Measurements from ENCODE around the gene GPSM3. TPM values are rescaled to one million over a fixed set of nuclear protein-coding genes. Genes with fewer than 3 reads are reported as not detected.

The GPSM3 gene
- total and polyA plus RNA-seq, 2 donors (not counting 3 experiments of a cell fraction or from before 2014, with no cell fraction given) = 19.5 to 21.6 TPM

DNA sequence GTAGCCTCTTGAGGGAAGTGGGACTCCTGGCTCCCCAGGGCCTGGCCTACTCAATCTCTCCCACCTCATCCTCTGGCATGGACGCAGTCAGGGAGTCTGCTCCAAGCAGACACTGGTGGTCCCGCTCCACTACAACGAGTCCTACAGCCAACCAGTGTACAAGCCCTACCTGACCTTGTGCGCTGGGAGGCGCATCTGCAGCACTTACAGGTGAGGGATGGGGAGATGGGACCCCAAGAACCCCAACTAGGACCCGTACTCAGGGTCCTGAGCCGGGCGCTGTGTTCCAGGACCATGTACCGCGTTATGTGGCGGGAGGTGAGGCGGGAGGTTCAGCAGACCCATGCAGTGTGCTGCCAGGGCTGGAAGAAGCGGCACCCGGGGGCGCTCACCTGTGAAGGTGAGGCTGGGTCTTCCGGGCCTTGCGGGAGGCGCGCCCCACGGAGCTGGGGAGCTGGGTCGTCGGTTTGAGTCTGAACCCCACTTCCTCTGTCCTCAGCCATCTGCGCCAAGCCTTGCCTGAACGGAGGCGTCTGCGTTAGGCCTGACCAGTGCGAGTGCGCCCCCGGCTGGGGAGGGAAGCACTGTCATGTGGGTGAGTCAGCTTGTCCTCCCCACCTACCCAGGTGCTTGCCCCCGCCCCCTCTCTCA lies 25.9 kb downstream of the GPSM3 start:
- intact Hi-C loops (cut with micrococcal nuclease) = no loop called here
- no peak overlapping the region for H2AFZ ChIP-seq (ENCODE audit: low read depth, low read length)
- H3K36me3 ChIP-seq (ENCODE audit: control insufficient read depth in 2 of 2, extremely low read depth in 1 of 2, insufficient read depth in 2 of 2, low read length in 2 of 2) = peaks cover 7 to 21% of the 10 kb centered on the region in 2 experiments
- no peaks in the 10 kb centered on the region for H3K79me2 ChIP-seq (ENCODE audit: control insufficient read depth, insufficient read depth, low read length)
- TF ChIP-seq GATA2 (IDR thresholded peaks at IDR 0.05; ENCODE audit: insufficient read depth, insufficient read length, low read depth, low read length) (no peak), POLR2AphosphoS5 (IDR thresholded peaks at IDR 0.05; ENCODE audit: insufficient read depth, low read depth, low read length) (no peak), JUN (IDR thresholded peaks at IDR 0.05; ENCODE audit: borderline replicate concordance, insufficient read depth, insufficient read length, low read depth) (no peak), FOS (IDR thresholded peaks at IDR 0.05; ENCODE audit: borderline replicate concordance, insufficient read depth, low read length) (no peak), MYC (IDR thresholded peaks at IDR 0.05; ENCODE audit: low read depth, low read length) (no peak), EZH2 (IDR thresholded peaks at IDR 0.05; ENCODE audit: borderline replicate concordance, low read depth, low read length, severe bottlenecking) (no peak)
- BruUV-seq (replicated peaks) = no TSS peak
- no peaks in the 10 kb centered on the region for H3K9me1 ChIP-seq (replicated peaks; ENCODE audit: control insufficient read depth, extremely low read depth, insufficient read depth, low read length)
- ChIA-PET POLR2A (no interaction called here), CTCF (no interaction called here)
- H4K20me1 ChIP-seq (replicated peaks; ENCODE audit: control insufficient read depth, extremely low read depth, insufficient read depth, low read length) = no peaks in the 10 kb centered on the region
- H3K4me3 ChIP-seq (replicated peaks in 1 of 3; ENCODE audit: insufficient read depth in 1 of 3, low read depth in 1 of 3, low read length in 3 of 3) = no peak overlapping the region
- FAIRE-seq (no peak), DNase-seq (ENCODE audit: low read depth, low spot score) (no peak)
- no peaks in the 10 kb centered on the region for H3K27me3 ChIP-seq (ENCODE audit: control insufficient read depth in 2 of 2, insufficient read depth in 2 of 2, low read length in 2 of 2)
- no peaks in the 10 kb centered on the region for H3K4me1 ChIP-seq (ENCODE audit: control insufficient read depth, extremely low read depth, insufficient read depth, low read length)
- no peak overlapping the region for H3K9ac ChIP-seq (replicated peaks; ENCODE audit: extremely low read depth, insufficient read depth, low read length)
- H3K9me3 ChIP-seq (replicated peaks; ENCODE audit: control insufficient read depth, insufficient read depth, low read length) = no peaks in the 10 kb centered on the region
- H3K27ac ChIP-seq (ENCODE audit: insufficient read depth, low read depth, low read length) = no peak overlapping the region
- H3K4me2 ChIP-seq (ENCODE audit: insufficient read depth, low read length) = no peak overlapping the region
- dilution Hi-C loops (cut with MboI; ENCODE audit: extremely low pct_ligation_motif_present, low sequenced_read_pairs) = no loop called here

DNA sequence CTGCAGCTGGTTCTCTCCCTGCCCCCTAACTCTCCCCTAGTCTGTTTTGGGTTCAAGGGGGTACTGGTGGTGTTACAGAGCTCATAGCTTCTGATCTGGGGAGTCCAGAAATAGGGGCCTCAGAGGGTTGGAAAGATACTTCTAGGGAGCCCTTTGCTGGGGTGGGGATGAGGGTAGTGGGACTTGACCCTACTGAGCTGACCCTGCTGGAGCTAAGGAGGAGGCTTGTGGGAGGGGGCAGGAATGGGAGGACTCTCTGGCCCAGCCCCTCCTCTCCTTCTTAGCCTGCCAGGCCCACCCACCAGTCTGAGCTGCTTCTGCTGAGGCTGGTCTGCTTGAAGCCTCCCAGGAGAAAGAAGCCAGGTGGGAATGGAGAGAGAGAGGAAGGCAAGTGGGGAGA lies 28.1 kb downstream of the GPSM3 start, which contains the start of gene EGFL8:
TSS of gene EGFL8 (plus strand) at position 301 of the 400 bp plus-strand sequence. CDS start 1,571 bp downstream, outside the sequence.
- Histone ChIP-seq H4K20me1 (replicated peaks; ENCODE audit: control insufficient read depth, extremely low read depth, insufficient read depth, low read length) (no peaks in the 10 kb centered on the region), H3K4me1 (ENCODE audit: control insufficient read depth, extremely low read depth, insufficient read depth, low read length) (no peaks in the 10 kb centered on the region), H2AFZ (ENCODE audit: low read depth, low read length) (no peak within 1 kb of the TSS), H3K4me3 (replicated peaks in 1 of 3; ENCODE audit: insufficient read depth in 1 of 3, low read depth in 1 of 3, low read length in 3 of 3) (no peak within 1 kb of the TSS), H3K4me2 (ENCODE audit: insufficient read depth, low read length) (no peak within 1 kb of the TSS), H3K27me3 (ENCODE audit: control insufficient read depth in 2 of 2, insufficient read depth in 2 of 2, low read length in 2 of 2) (no peaks in the 10 kb centered on the region), H3K9me1 (replicated peaks; ENCODE audit: control insufficient read depth, extremely low read depth, insufficient read depth, low read length) (no peaks in the 10 kb centered on the region), H3K9ac (replicated peaks; ENCODE audit: extremely low read depth, insufficient read depth, low read length) (no peak within 1 kb of the TSS), H3K36me3 (ENCODE audit: control insufficient read depth in 2 of 2, extremely low read depth in 1 of 2, insufficient read depth in 2 of 2, low read length in 2 of 2) (peaks cover 7 to 12% of the 10 kb centered on the region in 2 experiments), H3K79me2 (ENCODE audit: control insufficient read depth, insufficient read depth, low read length) (no peaks in the 10 kb centered on the region), H3K27ac (ENCODE audit: insufficient read depth, low read depth, low read length) (no peak within 1 kb of the TSS), H3K9me3 (replicated peaks; ENCODE audit: control insufficient read depth, insufficient read depth, low read length) (no peaks in the 10 kb centered on the region)
- no peak for FAIRE-seq
- no TSS peak for BruUV-seq (replicated peaks)
- ChIA-PET POLR2A (no interaction called here), CTCF (interaction anchor here (0.8 to 1.1 kb wide), 3 partner anchors 34 to 47 kb away, joined by 3 to 4 read pairs (median 4); partner anchors contain the start of gene FKBPL)
- no peak for DNase-seq (ENCODE audit: low read depth, low spot score)
- intact Hi-C loops (cut with micrococcal nuclease) = no loop called here
- TF ChIP-seq EZH2 (IDR thresholded peaks at IDR 0.05; ENCODE audit: borderline replicate concordance, low read depth, low read length, severe bottlenecking) (no peak), FOS (IDR thresholded peaks at IDR 0.05; ENCODE audit: borderline replicate concordance, insufficient read depth, low read length) (no peak), GATA2 (IDR thresholded peaks at IDR 0.05; ENCODE audit: insufficient read depth, insufficient read length, low read depth, low read length) (no peak), POLR2A (IDR thresholded peaks at IDR 0.05; ENCODE audit: low read depth, low read length) (no peak), POLR2AphosphoS5 (IDR thresholded peaks at IDR 0.05; ENCODE audit: insufficient read depth, low read depth, low read length) (no peak), JUN (IDR thresholded peaks at IDR 0.05; ENCODE audit: borderline replicate concordance, insufficient read depth, insufficient read length, low read depth) (no peak), MYC (IDR thresholded peaks at IDR 0.05; ENCODE audit: low read depth, low read length) (no peak)
- TF ChIP-seq, protein P1, sequence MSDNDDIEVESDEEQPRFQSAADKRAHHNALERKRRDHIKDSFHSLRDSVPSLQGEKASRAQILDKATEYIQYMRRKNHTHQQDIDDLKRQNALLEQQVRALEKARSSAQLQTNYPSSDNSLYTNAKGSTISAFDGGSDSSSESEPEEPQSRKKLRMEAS (IDR thresholded peaks at IDR 0.05; ENCODE audit: insufficient read depth, insufficient read length) = no peak
- TF ChIP-seq, protein P2, sequence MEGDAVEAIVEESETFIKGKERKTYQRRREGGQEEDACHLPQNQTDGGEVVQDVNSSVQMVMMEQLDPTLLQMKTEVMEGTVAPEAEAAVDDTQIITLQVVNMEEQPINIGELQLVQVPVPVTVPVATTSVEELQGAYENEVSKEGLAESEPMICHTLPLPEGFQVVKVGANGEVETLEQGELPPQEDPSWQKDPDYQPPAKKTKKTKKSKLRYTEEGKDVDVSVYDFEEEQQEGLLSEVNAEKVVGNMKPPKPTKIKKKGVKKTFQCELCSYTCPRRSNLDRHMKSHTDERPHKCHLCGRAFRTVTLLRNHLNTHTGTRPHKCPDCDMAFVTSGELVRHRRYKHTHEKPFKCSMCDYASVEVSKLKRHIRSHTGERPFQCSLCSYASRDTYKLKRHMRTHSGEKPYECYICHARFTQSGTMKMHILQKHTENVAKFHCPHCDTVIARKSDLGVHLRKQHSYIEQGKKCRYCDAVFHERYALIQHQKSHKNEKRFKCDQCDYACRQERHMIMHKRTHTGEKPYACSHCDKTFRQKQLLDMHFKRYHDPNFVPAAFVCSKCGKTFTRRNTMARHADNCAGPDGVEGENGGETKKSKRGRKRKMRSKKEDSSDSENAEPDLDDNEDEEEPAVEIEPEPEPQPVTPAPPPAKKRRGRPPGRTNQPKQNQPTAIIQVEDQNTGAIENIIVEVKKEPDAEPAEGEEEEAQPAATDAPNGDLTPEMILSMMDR (IDR thresholded peaks at IDR 0.05; ENCODE audit: extremely low read depth in 1 of 2, insufficient read depth in 1 of 2, low read depth in 1 of 2, low read length in 2 of 2) = no peak
- dilution Hi-C loops (cut with MboI; ENCODE audit: extremely low pct_ligation_motif_present, low sequenced_read_pairs) = no loop called here
